Smooth muscle cell (in vitro differentiated cells): ENCODE results near the gene LMX1A. TPM values are rescaled to one million over a fixed set of nuclear protein-coding genes. Genes with fewer than 3 reads are reported as not detected.

Source experiments
- DNase-seq: peaks from one replicate; lab custom pipeline; 2025; ENCODE audit not compliant: unreplicated experiment; lab: John Stamatoyannopoulos, UW
- H2AFZ ChIP-seq: fragments of 200-600 bp; sonication (generic); 2 replicates; pipeline ENCODE4 v1.6.0; 2016; ENCODE audit warnings: antibody characterized with exemption, low read depth, mild to moderate bottlenecking
- H3F3A ChIP-seq: fragments of 200-600 bp; sonication (generic); 2 replicates; pipeline ENCODE4 v1.6.0; 2017; ENCODE audit warnings: antibody characterized with exemption, low read depth
- H3K27ac ChIP-seq: fragments of 200-600 bp; sonication (generic); 2 replicates; pipeline ENCODE4 v1.5.1; 2016; ENCODE audit warnings: low read depth, mild to moderate bottlenecking
- H3K27me3 ChIP-seq: fragments of 200-600 bp; sonication (generic); 2 replicates; pipeline ENCODE4 v1.6.1; 2016; ENCODE audit warnings: low read depth, mild to moderate bottlenecking
- H3K36me3 ChIP-seq: fragments of 200-600 bp; sonication (generic); 2 replicates; pipeline ENCODE4 v1.5.1; 2016; ENCODE audit warnings: low read depth
- H3K4me1 ChIP-seq: fragments of 200-600 bp; sonication (generic); 2 replicates; pipeline ENCODE4 v1.5.1; 2016; ENCODE audit warnings: low read depth
- H3K4me2 ChIP-seq: fragments of 200-600 bp; sonication (generic); 2 replicates; pipeline ENCODE4 v1.6.0; 2016; ENCODE audit warnings: mild to moderate bottlenecking
- H3K4me3 ChIP-seq: fragments of 200-600 bp; sonication (generic); 2 replicates; pipeline ENCODE4 v1.5.1; 2016; ENCODE audit warnings: mild to moderate bottlenecking
- H3K79me2 ChIP-seq: fragments of 200-600 bp; sonication (generic); 2 replicates; pipeline ENCODE4 v1.6.0; 2016; ENCODE audit warnings: low read depth, mild to moderate bottlenecking
- H3K9ac ChIP-seq: fragments of 200-600 bp; sonication (generic); 2 replicates; pipeline ENCODE4 v1.6.0; 2016; ENCODE audit warnings: low read depth
- H3K9me3 ChIP-seq: fragments of 200-600 bp; sonication (generic); replicated peaks from 2 replicates; pipeline ENCODE4 v1.5.1; 2016; ENCODE audit warnings: low read depth
- H4K20me1 ChIP-seq: fragments of 200-600 bp; sonication (generic); 2 replicates; pipeline ENCODE4 v1.6.0; 2016; ENCODE audit warnings: low read depth
- WGBS: methylation state at CpG from one replicate; pipeline ENCODE4 v1.1.7; 2016; ENCODE audit warnings: low lambda C conversion rate; 5-methylcytosine and 5-hydroxymethylcytosine counted together
- polyA plus RNA-seq: library from polyadenylated mRNA; unstranded; fragments of >200 nt; fragmentation: Nextera tagmentation; extraction: Ambion mirVana; gene quantifications from 2 replicates; pipeline ENCODE4 v1.2.1, GENCODE V29; 2016
- total RNA-seq: library from RNA; depleted of rRNA; stranded (reverse); fragments of >200 nt; gene quantifications from 2 replicates; pipeline ENCODE4 v1.2.3, GENCODE V29; 2014
- TF ChIP-seq, protein P1 (sequence below): fragments of 200-600 bp; sonication (generic); IDR thresholded peaks from 2 replicates; pipeline ENCODE4 v1.5.1; 2017; ENCODE audit warnings: borderline replicate concordance, mild to moderate bottlenecking, antibody characterized with exemption; ENCODE audit not compliant: insufficient read depth, poor library complexity, severe bottlenecking

LMX1A gene
- total and polyA plus RNA-seq, 2 experiments from 2014 or later, result not detected

DNA sequence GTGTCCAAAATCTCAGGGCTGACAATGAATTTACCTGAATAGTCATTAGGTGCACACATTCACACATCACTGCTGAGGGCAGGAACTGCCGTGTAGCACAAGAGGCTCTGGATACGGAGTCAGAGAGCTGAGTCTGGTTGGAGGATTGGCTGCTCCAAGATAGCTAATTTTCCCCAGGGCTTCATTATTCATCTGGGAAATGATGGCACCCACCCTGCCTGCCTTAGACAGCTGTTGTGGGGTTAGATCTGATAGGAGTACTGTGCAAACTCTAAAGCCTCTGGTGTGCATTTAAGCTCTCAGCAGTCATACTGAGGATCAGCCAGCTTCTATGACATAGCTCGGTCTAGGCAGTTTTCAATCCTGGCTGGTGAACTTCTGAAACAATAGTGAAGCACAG lies 67.0 kb downstream of the LMX1A start:
- Histone ChIP-seq H3F3A (no peaks in the 10 kb centered on the region), H3K4me2 (no peak overlapping the region), H3K9ac (no peak overlapping the region), H3K79me2 (no peaks in the 10 kb centered on the region), H3K9me3 (no peaks in the 10 kb centered on the region), H3K4me1 (peaks cover 11% of the 10 kb centered on the region), H3K27ac (no peak overlapping the region), H3K36me3 (no peaks in the 10 kb centered on the region), H4K20me1 (no peaks in the 10 kb centered on the region), H3K4me3 (no peak overlapping the region), H2AFZ (no peak overlapping the region), H3K27me3 (no peaks in the 10 kb centered on the region)
- WGBS, result 78% methylated on average over 3 of the region's 3 CpGs
- TF ChIP-seq, protein P1, sequence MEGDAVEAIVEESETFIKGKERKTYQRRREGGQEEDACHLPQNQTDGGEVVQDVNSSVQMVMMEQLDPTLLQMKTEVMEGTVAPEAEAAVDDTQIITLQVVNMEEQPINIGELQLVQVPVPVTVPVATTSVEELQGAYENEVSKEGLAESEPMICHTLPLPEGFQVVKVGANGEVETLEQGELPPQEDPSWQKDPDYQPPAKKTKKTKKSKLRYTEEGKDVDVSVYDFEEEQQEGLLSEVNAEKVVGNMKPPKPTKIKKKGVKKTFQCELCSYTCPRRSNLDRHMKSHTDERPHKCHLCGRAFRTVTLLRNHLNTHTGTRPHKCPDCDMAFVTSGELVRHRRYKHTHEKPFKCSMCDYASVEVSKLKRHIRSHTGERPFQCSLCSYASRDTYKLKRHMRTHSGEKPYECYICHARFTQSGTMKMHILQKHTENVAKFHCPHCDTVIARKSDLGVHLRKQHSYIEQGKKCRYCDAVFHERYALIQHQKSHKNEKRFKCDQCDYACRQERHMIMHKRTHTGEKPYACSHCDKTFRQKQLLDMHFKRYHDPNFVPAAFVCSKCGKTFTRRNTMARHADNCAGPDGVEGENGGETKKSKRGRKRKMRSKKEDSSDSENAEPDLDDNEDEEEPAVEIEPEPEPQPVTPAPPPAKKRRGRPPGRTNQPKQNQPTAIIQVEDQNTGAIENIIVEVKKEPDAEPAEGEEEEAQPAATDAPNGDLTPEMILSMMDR, result no peak
- DNase-seq, result no peak

DNA sequence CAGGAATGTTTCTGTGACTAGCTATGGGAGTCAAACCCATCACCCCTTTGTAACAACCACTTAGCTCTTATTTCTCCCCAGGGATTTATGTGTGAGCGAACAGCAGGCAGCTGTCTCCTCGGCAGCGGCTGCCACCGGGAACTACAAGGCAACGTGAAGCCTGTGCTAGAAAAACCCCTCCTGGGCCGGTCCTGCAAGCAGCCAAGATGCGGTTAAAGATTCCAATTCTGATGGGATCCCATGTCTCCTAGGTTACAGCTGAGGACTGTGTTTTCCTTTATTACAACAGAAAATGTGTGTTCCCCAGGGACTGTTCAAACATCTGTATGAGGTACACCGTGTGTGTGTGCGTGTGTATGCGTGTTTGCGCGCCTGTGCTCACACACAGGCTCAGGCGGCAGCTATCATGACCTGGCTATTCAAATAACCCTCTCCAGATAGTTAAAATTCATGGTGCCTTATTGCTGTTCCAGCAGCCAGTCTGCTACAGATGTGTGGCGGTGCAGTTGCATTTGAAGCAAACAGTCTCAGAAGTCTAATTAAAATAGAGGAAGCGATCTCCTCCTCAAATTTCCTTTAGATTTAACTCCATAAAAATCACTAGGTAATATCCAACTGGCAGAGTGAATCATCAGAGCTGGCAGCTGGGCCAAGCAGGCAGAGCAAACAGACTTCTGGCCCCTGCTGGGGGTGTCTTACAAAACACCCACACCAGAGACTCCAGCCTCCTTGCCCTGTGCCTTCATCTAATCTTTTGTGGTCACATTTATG lies 68.0 kb downstream of the LMX1A start:
- 67% methylated on average over 15 of the region's 15 CpGs for WGBS
- no peaks in the 10 kb centered on the region for H4K20me1 ChIP-seq
- H3K36me3 ChIP-seq, result no peaks in the 10 kb centered on the region
- H3K4me2 ChIP-seq, result no peak overlapping the region
- H3F3A ChIP-seq, result no peaks in the 10 kb centered on the region
- TF ChIP-seq, protein P1, result no peak
- no peak for DNase-seq
- no peaks in the 10 kb centered on the region for H3K9me3 ChIP-seq
- no peak overlapping the region for H2AFZ ChIP-seq
- H3K27ac ChIP-seq, result no peak overlapping the region
- no peaks in the 10 kb centered on the region for H3K79me2 ChIP-seq
- no peak overlapping the region for H3K9ac ChIP-seq
- H3K4me1 ChIP-seq, result peaks cover 11% of the 10 kb centered on the region
- no peak overlapping the region for H3K4me3 ChIP-seq
- H3K27me3 ChIP-seq, result peaks cover 2% of the 10 kb centered on the region

DNA sequence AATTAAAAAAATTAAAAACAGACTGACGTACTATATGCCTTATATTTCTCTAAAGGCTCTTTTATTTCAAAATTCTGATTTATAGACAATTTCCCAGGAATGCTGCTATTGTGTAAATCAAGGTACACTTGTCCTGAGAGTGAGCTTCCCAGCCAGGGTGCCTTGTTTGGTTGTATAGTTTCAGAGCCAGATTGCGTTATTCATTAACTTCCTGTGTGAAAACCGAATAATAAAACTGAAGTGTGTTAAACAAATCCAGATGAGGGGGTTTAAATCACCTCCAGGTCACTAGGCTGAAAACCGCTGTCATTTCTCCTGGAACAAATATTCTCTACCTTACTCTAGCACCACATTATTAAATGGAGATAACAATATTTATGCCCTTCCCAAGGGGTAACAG lies 68.7 kb downstream of the LMX1A start:
- Histone ChIP-seq H3K4me3 (no peak overlapping the region), H3K9me3 (no peaks in the 10 kb centered on the region), H3K27ac (no peak overlapping the region), H3K36me3 (no peaks in the 10 kb centered on the region), H3K27me3 (peaks cover 4% of the 10 kb centered on the region), H3K4me2 (no peak overlapping the region), H4K20me1 (no peaks in the 10 kb centered on the region), H3K4me1 (peaks cover 11% of the 10 kb centered on the region), H3F3A (no peaks in the 10 kb centered on the region), H3K9ac (no peak overlapping the region), H3K79me2 (no peaks in the 10 kb centered on the region), H2AFZ (no peak overlapping the region)
- no peak for DNase-seq
- WGBS, result 86% methylated on average over 4 of the region's 4 CpGs
- TF ChIP-seq, protein P1, result no peak

DNA sequence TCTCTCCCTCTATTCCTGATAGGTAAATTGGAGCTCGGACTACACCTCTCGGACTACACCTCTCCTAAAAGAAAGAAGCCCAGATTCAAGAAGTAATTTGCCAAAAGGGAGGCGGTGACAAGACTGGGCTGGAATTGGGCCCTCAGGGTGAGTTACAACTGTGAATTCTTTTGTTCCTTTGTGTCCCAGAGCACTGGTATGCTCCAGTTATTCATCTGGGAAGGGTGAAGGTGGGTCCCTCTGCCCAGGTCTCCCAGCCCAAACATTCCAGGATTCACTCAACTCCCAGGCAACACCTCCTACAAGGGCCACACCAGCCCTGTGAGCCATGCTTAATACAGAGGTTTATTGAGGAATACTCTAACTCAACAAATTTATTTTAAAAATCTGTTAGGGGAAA lies 69.2 kb downstream of the LMX1A start:
- H3K79me2 ChIP-seq, result no peaks in the 10 kb centered on the region
- no peaks in the 10 kb centered on the region for H3K36me3 ChIP-seq
- no peaks in the 10 kb centered on the region for H3F3A ChIP-seq
- no peak overlapping the region for H2AFZ ChIP-seq
- H3K9ac ChIP-seq, result no peak overlapping the region
- no peak overlapping the region for H3K4me2 ChIP-seq
- 56% methylated on average over 3 of the region's 3 CpGs for WGBS
- H3K27ac ChIP-seq, result no peak overlapping the region
- no peaks in the 10 kb centered on the region for H4K20me1 ChIP-seq
- DNase-seq, result no peak
- H3K4me1 ChIP-seq, result peaks cover 11% of the 10 kb centered on the region
- no peak overlapping the region for H3K4me3 ChIP-seq
- H3K27me3 ChIP-seq, result peaks cover 4% of the 10 kb centered on the region
- no peaks in the 10 kb centered on the region for H3K9me3 ChIP-seq
- TF ChIP-seq, protein P1, result no peak
